MM.1S (cell line): Measurements from ENCODE around the gene SLC6A8.
"Not testable (repeated sequence)": the region's sequence is repeated elsewhere in the genome, so short reads cannot be mapped to it uniquely, and the experiment has no call there.

Source experiments
- EZH2 ChIP-seq: fragments of 300-600 bp; sonication (generic); optimal IDR thresholded peaks from 2 replicates; pipeline ENCODE3; 2017; ENCODE audit warnings: low read depth, mild to moderate bottlenecking, antibody characterized with exemption, low read length, mixed read lengths
- TF ChIP-seq, protein P1 (sequence below): fragments of 300-600 bp; sonication (generic); IDR thresholded peaks from 2 replicates; pipeline ENCODE4 v1.5.1; 2016; ENCODE audit warnings: antibody characterized with exemption, low read length, mixed read lengths

DNA sequence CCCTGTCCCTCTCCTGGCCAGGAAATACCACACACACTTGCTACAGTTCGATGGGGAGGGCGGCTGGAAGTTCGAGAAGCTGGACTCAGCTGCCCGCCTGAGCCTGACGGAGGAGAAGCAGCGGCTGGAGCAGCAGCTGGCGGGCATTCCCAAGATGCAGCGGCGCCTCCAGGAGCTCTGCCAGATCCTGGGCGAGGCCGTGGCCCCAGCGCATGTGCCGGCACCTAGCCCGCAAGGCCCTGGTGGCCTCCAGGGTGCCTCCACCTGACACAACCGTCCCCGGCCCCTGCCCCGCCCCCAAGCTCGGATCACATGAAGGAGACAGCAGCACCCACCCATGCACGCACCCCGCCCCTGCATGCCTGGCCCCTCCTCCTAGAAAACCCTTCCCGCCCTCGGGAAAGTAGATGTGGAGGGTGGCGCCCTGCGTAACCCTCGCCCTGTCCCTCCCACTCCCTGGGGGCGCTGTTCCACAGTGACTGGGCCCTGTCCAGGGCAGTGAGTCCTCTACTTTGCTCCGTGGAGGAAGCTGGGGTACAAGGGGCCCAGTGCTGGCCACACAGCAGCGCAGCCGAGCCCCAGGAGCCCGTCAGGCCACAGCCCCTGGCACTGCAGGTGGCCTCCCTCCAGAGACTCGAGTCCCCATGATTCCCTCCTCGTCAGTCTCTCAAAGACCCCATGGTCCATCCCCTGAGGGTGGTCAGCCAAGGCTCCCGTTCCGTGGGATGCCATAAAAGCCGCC lies 55.9 kb downstream of the SLC6A8 start:
- TF ChIP-seq, protein P1, sequence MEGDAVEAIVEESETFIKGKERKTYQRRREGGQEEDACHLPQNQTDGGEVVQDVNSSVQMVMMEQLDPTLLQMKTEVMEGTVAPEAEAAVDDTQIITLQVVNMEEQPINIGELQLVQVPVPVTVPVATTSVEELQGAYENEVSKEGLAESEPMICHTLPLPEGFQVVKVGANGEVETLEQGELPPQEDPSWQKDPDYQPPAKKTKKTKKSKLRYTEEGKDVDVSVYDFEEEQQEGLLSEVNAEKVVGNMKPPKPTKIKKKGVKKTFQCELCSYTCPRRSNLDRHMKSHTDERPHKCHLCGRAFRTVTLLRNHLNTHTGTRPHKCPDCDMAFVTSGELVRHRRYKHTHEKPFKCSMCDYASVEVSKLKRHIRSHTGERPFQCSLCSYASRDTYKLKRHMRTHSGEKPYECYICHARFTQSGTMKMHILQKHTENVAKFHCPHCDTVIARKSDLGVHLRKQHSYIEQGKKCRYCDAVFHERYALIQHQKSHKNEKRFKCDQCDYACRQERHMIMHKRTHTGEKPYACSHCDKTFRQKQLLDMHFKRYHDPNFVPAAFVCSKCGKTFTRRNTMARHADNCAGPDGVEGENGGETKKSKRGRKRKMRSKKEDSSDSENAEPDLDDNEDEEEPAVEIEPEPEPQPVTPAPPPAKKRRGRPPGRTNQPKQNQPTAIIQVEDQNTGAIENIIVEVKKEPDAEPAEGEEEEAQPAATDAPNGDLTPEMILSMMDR: not testable (repeated sequence)
- not testable (repeated sequence) for TF ChIP-seq EZH2
